Suprapubic skin (tissue), 4 donors: ENCODE measurements around the gene SCGB2B2.

ENCODE experiments used
- EP300 ChIP-seq: sonication (generic); formaldehyde crosslinking; IDR thresholded peaks from one replicate; pipeline ENCODE4 v1.6.1; 2017; ENCODE audit warnings: antibody characterized with exemption
- POLR2A ChIP-seq, 2 donors: fragments of 450-650 bp; IDR thresholded peaks; one replicate each; pipeline ENCODE4 v1.6.1; 2017; ENCODE audit warnings: antibody characterized with exemption in 2 of 2, mild to moderate bottlenecking in 2 of 2, moderate library complexity in 2 of 2
- POLR2AphosphoS5 ChIP-seq, 3 donors: sonication (generic); formaldehyde crosslinking; IDR thresholded peaks; one replicate each; pipeline ENCODE4 v1.6.1; 2017; ENCODE audit warnings: antibody characterized with exemption in 3 of 3
- TF ChIP-seq, protein P1 (sequence below), 2 donors: fragments of 200-600 bp in 1 of 2; fragments of 450-650 bp in 1 of 2; sonication (generic) in 1 of 2; IDR thresholded peaks; one replicate each; pipeline ENCODE4 v1.5.1; 2016 to 2019; ENCODE audit warnings: antibody characterized with exemption in 2 of 2, mild to moderate bottlenecking in 1 of 2, moderate library complexity in 1 of 2

DNA sequence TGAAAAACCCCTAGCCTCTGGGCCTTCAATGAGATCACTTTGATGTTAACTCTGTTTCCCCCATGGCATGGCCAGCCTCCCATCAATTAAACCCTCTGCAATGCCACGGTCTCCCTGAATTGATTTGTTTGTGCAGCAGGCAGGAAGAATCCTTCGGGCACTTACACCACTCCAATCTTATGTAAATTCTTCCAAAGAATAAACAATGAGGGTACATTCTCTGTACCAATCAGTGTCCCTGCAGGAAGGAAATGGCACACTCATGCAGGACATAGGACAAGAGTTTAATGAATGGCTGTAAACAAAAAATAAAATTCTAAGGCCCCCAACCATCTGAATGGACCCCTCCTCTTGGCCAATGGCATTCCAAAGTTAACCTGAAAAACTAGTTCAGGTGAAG, 22.2 kb downstream of the SCGB2B2 start:
- TF ChIP-seq, protein P1, sequence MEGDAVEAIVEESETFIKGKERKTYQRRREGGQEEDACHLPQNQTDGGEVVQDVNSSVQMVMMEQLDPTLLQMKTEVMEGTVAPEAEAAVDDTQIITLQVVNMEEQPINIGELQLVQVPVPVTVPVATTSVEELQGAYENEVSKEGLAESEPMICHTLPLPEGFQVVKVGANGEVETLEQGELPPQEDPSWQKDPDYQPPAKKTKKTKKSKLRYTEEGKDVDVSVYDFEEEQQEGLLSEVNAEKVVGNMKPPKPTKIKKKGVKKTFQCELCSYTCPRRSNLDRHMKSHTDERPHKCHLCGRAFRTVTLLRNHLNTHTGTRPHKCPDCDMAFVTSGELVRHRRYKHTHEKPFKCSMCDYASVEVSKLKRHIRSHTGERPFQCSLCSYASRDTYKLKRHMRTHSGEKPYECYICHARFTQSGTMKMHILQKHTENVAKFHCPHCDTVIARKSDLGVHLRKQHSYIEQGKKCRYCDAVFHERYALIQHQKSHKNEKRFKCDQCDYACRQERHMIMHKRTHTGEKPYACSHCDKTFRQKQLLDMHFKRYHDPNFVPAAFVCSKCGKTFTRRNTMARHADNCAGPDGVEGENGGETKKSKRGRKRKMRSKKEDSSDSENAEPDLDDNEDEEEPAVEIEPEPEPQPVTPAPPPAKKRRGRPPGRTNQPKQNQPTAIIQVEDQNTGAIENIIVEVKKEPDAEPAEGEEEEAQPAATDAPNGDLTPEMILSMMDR (IDR thresholded peaks at IDR 0.05): no peak
- no peak for TF ChIP-seq POLR2A (IDR thresholded peaks at IDR 0.05)
- TF ChIP-seq EP300: no peak
- TF ChIP-seq POLR2AphosphoS5 (IDR thresholded peaks at IDR 0.05): no peak
